DMS153 treated with DMSO at 0.1 percent for 48 hours (cell line): ENCODE results near the gene LIPG.

ENCODE experiments used
- DNase-seq: peaks from one replicate; lab custom pipeline; 2025; ENCODE audit not compliant: unreplicated experiment; lab: John Stamatoyannopoulos, UW

Gene LIPG

GRCh38 chr18:49610022-49610445 is 48.2 kb downstream of the LIPG start:
- DNase-seq: no peak

- DNase-seq: no peak
These were observed 49.5 kb downstream of the LIPG start for GRCh38 chr18:49611316-49611715.

- no peak for DNase-seq
These were observed 50.7 kb downstream of the LIPG start for GRCh38 chr18:49612515-49613033.

- no peak for DNase-seq
These were observed 51.3 kb downstream of the LIPG start for GRCh38 chr18:49613141-49613640.

- no peak for DNase-seq
These were observed 51.8 kb downstream of the LIPG start for GRCh38 chr18:49613641-49614151.

- no peak for DNase-seq
These were observed 54.9 kb downstream of the LIPG start for GRCh38 chr18:49616618-49617328.

GRCh38 chr18:49617329-49617695 is 55.5 kb downstream of the LIPG start:
- no peak for DNase-seq

GRCh38 chr18:49617865-49618264 is 56.0 kb downstream of the LIPG start:
- DNase-seq: no peak

- DNase-seq: no peak
These were observed 57.2 kb downstream of the LIPG start for GRCh38 chr18:49618742-49619681.

- no peak for DNase-seq
These were observed 57.9 kb downstream of the LIPG start for GRCh38 chr18:49619801-49620200.

- no peak for DNase-seq
These were observed 59.4 kb downstream of the LIPG start for GRCh38 chr18:49621301-49621700.

- no peak for DNase-seq
These were observed 60.0 kb downstream of the LIPG start for GRCh38 chr18:49621717-49622351.

GRCh38 chr18:49623571-49623970 is 61.7 kb downstream of the LIPG start:
- no peak for DNase-seq

- no peak for DNase-seq
These were observed 63.3 kb downstream of the LIPG start for GRCh38 chr18:49625021-49625691.

- DNase-seq: no peak
These were observed 65.1 kb downstream of the LIPG start for GRCh38 chr18:49626842-49627467.

GRCh38 chr18:49628119-49628518 is 66.3 kb downstream of the LIPG start:
- no peak for DNase-seq

GRCh38 chr18:49628881-49629795 is 67.3 kb downstream of the LIPG start:
- no peak for DNase-seq

GRCh38 chr18:49630246-49630699 is 68.4 kb downstream of the LIPG start:
- DNase-seq: no peak
